ENCODE data around the gene CYTH2.

- TF ChIP-seq POLR2AphosphoS5 (IDR thresholded peaks at IDR 0.05) (no peak), CTCF (IDR thresholded peaks at IDR 0.05) (peak; percentile 34 to 37 (median 34)), POLR2A (IDR thresholded peaks at IDR 0.05; ENCODE audit: low read depth) (no peak), EP300 (IDR thresholded peaks at IDR 0.05) (no peak)
Observed at GRCh38 chr19:48506138-48506733, 37.1 kb downstream of the CYTH2 start.
